HG03280 (cell line): Measurements from ENCODE around the gene OPTC.

ENCODE experiments used
- ATAC-seq: cut with Tn5 transposase; IDR thresholded peaks from one replicate; pipeline ENCODE4 v1.9.1; 2021; ENCODE audit warnings: mild to moderate bottlenecking, moderate library complexity; ENCODE audit not compliant: unreplicated experiment

The OPTC gene

DNA sequence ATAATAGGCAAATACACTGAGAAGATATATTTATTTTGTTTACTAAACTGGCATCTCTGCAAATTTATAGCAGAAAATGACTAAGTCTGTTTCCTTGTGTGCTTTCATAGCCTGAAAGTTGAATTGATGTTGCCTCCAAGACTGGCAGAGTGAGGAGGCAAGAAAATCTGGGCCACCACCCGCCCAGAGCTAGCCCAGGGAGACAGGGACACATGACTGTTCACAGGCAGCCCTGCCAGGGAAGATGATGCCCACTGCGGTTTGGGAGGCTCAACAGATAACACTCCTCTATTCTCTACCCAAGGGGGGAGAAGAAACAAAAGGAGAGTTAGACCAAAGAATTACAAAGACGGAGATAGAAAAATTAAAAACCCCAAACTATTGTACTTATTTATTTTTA lies 37.1 kb downstream of the OPTC start:
- ATAC-seq = no peak

DNA sequence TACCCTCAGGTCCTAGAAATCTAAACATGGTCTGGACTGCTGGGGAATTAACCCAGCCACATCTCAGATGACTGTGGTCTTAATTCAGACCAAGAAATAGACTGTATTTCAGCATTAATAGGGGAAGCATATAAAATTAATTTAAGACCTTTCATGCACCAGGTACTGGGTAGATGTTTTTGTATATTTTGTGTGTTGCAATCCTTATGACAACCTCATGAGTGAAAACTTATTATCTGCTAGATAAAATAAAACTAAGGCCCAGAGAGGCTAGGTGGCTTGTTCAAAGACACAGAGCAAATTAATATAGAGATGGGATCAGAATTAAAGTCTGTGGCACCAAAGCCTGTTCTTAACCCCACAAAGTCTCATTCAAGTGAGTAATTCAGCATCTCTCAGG lies 40.1 kb downstream of the OPTC start:
- no peak for ATAC-seq

DNA sequence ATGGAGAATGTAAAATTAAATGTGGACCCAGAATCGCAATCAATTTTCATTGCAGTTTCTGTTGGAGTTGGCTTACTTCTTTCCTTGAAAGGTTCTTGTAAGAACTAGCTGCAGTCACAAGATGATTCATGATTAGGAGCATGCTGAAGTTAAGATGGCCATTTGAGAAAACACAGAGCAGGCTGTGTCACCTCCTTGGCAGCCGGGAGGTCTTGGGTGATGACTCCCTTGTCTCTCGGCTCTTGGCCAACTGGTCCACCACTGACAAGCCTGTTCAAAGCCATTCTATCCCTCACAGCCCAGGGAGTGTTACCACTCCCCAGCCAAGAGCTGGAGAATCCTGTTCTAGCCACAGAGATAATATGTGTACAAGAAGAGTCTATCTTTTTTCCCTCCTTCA lies 40.6 kb downstream of the OPTC start:
- no peak for ATAC-seq

DNA sequence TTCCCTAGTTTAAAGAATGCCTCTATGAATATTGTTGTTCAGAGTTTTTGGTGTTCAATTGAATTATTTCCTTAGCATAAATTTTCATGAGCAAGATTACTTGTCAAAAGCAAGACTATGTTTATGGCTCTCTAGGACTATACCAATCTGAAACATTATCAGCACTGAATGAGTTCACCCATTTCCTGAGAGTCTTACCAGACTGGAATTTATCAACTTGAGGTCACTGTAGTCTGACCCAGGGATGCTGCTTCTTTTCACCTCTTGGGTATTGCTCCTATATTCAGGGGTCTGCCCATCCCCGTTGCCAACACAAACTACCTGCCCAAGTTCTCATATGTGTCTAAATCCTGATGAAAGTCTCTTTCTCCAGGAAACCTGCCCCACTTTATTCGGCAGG lies 42.6 kb downstream of the OPTC start:
- ATAC-seq = no peak

DNA sequence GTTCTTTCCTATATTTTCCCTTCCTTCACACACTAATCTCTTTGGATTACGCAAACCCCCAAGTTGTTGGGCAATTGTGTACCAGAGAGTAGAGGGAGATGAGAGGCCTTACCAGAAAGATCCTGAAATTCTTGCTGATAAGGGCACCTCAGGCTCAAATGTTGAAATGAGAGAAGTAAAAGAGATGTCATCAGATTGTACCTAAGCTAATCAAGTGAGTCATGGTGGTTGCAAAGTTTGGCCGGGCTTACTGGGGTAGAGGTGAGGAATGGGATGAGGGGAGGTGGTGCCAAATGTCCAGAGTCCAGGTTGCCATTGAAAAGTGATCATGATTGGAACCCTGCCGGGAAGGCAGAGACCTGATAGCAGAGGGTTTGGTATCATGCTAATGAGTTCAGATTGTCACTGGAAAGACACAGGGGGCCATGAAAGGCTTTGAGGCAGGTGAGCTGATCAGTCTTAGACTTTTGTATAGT lies 43.1 kb downstream of the OPTC start:
- ATAC-seq = no peak

DNA sequence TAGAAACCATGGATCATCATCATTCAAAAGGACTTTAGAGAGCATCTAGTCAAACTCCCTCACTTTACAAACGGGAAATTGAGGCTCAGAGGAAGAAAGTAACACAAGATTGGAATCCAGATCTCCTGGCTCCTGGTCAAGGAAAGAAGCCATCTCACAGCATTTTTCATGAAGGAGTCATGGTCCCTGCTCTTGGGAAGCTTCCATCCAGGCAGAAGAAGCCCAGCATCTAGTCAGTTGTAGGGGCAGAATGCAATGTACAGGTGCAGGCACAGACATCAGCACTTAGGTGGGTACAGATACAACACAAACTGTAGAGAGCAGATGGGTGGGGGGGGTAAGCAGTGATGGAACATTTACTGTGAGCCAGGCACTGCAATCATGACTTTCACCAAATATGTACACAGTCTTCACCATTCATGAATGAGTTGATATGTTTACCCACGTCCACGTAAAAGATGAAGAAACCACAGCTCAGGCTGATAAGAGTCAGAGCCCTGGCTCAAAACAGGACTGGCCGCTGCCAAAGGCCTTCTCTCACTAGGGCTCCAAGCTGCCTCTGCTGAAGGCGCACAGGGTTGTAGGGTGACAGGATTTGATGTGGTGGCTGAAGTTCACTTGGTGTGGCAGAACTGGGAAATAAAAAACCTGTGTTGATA lies 44.0 kb downstream of the OPTC start:
- ATAC-seq = no peak

DNA sequence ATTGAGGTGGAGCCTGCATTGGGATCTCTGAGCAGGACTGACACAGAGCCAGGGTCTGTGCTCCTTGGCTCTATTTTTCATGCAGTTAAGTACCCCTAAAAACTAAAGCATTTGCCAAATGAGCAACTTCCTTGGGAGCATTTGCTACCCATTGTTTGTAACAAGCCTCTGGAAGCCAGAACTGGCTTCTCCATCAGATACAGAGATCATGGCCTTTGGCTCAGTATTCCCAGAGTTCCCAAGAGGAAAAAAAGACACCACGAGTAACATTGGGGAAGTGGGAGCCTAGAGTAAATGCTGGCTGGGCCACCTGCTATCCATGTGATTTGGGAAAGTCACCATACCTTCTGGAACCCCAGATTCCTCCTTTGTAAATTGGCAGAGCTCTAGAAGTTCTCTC lies 44.8 kb downstream of the OPTC start:
- ATAC-seq = no peak

DNA sequence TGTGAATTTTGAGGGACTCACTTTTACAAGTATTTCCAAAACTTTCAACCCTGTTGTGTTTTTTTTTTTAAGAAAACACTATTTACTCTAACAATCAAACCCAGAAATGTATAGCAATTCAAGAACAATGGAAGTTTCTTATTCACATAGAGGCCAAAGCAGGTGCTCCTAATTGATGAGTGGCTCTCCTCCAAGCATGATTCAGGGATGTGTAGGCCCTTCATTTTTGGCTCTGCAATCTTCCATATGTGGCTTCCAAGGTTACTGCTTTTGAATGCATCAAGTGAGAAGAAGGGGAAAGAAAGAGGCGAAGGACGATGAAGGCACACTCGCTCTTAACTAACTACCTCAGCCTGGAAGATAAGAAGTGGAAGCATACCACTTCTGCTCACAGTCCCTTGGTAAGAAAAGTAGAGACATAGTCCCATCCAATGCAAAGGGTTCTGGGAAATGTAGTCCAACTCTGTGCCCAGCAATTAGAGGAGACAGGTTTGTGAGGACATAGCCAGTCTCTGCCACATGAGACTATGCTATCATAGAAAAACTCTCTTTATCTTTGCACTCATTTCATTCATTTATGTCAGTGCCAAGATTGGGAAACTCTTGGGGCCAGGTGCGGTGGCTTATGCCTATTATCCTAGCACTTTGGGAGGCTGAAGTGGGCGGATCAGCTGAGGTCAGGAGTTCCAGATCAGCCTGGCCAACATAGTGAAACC lies 46.0 kb downstream of the OPTC start:
- no peak for ATAC-seq

DNA sequence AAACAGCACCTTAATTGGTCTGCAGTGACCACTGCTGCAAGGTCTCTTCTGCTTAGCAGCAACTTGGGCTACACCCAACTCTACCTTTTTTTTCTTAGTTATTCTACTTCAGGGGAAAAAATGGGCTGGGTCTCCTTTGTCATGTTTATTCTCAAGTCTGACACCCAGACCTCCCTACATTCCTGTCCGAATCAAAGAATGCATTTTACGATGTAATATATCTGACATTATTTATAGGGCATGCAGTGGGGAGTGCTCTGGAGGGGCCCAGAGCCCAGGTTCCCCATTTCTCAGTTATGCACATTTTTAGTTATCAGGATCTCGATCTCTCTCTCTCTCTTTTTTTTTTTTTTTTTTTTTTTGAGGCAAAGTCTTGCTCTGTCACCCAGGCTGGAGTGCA lies 50.5 kb downstream of the OPTC start:
- ATAC-seq = no peak

DNA sequence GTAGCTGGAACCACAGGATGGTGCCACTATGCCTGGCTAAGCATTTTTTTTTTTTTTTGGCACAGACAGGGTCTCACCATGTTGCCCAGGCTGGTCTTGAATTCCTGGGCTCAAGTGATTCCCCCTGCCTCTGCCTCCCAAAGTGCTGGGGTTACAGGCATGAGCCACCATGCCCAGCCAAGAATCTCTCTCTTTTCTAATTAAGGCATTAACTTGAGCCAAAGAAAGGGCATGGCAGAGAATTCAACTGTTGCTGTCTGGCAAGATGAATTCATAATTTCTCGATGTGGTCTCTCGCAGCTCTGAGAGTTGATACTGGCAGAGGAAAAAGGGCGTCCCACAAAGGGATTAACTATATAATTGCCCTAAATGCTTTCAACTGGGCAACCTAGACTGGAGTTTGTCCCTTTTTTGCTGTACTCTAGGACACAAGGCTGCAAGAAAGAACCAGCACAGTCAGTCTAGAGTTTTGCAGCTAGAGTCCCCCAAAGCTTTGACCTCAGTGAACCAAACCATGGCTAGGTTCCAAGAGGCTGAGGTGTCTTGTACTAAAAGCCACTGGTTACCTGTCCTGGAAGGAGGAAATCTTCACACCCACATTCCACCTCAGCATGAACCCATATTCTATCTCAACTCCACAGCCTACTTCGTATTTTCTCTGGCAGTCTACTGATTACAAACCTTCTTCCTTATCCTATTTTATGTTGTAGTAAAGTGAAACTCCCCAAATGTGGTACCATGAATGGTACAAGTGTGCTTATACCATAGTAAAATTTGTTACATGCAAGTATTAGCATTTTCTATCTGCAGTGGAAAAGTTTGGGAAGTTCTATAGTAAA lies 51.2 kb downstream of the OPTC start:
- ATAC-seq = no peak

DNA sequence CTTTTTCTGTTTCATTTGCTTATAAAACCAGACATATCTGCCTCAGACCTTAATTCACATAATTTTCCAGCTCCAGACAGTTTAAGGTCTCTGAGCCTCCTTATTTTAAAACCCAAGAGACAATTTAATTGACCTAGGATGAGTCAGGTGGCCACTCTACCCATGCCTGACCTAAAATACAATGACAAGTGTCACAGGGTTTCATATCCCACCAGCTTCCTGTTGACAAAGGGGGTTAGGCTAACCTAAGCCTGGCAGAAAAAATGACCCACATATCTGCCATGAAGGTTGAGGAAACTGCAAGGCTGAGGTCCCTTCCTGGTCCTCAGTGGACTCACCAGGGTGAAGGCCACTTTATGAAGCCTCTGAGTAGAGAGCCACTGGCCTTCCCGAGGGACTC lies 52.3 kb downstream of the OPTC start:
- no peak for ATAC-seq

DNA sequence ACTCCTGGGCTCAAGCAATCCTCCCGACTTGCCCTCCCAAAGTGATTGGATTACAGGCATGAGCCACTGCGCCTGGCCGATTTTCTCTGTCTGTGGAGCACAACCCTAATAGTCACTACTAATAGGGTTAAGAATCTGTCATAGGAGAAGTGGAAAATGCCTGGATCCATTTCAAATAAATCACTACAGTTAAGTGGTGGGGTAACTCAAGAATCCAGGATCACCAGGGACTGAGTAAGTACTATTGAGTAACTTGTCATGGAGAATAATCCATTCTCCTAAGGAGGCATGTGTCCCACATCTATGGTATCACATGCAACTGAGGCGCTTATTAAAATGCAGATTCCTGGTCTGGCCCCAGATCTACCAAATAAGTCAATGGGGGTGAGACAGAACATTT lies 53.2 kb downstream of the OPTC start:
- no peak for ATAC-seq

DNA sequence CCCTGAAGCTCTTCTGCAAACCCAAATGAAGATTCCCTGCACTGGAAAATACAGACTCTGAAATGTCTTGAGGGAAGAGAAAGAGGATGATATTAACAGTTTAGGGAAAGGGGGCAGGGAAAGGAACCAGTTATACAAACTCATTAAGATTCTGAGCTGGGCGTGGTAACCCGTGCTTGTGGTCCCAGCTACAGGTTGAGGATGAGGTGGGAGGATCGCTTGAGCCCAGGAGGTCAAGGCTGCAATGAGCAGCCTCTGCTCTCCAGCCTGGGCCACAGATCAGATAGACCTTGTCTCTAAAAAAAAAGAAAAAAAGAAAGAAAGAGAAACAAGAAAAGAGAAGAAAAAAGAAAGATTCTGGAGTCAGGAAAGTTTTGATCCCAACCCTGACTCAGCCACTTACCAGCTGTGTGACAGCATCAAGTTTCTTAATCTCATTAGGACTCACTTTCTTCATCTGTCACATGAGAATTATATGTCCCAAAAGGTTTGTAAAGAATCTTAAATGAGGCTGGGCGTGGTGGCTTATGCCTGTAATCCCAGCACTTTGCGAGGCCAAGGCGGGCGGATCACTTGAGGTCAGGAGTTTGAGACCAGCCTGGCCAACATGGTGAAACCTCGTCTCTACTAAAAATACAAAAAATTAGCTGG lies 53.9 kb downstream of the OPTC start:
- ATAC-seq = no peak

DNA sequence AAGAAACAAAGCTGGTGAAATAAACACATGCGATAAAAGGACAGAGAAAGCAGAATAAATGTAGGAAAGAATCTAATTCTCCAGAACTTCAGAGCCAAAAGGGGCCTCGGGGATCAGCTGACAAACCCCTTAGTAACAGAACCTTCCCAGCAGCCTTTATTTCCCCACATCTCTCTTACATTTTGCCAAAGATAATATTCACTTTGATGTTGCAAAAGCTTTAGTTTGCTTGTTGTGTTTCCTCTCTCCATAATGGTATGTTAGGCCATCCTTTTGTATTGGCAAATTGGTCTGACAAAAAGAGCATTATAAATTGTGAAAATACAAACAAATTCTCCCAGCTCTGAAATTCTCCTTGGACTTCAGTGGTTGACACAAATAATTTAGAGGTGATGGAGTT lies 54.9 kb downstream of the OPTC start:
- ATAC-seq = no peak

DNA sequence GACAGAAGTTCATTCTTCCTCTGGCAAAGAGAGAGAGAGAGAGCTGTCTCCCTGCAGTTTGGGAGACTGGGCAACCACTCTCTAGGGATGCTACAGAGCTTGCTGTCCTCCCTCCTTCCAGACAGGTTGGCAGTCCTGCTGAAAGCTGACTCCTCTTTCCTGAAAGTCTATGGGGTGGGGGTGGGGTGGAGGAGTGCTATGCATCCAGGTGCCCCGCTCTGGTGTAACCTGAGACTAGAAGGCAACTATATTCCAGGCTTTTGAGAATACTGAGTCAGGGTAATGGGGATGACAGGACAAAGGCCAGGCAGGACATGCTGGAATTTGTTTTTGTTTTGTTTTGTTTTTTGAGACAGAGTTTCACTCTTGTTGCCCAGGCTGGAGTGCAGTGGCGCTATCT lies 55.4 kb downstream of the OPTC start:
- no peak for ATAC-seq

DNA sequence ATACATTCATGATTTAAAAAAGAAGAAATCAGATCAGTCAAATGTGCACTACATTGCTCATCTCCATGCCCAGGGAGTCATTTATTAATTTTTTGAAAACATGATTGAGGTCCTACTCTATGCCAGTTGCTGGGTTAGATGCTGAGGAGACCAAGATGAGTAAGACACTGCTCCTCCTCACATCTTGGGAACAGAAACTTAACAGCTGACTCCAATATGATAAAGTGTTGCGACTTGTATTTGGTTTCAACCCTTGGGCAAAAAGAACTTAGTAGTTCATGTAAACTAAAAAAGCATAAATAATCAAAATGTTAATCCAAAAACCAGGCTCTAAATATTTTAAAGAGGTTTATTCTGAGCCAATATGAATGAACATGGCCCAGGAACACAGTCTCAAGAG lies 56.9 kb downstream of the OPTC start:
- ATAC-seq = no peak

DNA sequence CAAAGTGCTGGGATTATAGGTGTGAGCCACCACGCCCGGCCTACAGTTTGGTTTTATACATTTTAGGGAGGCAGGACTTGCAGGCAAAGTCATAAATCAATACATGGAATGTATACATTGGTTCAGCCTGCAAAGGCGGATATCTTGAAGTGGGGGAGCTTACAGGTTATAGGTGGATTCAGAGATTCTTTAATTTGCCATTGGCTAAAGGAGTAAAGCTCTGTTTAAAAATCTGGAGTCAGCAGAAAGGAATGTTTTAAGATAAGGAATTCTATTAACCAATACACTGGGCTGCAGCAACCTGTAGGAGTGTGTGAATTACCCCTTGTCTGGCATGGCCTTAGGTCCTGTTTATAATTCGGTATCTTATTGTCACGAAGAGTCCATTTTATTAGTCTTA lies 57.6 kb downstream of the OPTC start:
- ATAC-seq = no peak

DNA sequence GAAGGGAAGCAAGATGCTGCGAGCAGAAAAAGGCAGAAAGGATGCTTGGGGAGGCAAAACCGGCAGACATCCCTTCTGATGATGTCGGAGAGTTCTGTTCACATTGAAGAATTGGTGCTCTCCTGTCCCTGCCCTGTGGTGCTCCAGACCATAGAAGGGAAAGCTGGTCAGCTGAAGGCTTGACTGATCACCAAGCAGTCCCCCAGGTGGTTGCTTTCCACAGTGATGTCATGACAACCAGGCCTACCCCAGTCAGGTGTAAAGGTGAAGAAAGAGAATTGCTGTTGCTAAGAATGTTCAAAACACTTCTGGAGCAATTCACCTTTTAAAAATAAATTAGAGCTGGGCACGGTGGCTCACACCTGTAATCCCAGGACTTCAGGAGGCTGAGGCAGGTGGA lies 59.5 kb downstream of the OPTC start:
- no peak for ATAC-seq

DNA sequence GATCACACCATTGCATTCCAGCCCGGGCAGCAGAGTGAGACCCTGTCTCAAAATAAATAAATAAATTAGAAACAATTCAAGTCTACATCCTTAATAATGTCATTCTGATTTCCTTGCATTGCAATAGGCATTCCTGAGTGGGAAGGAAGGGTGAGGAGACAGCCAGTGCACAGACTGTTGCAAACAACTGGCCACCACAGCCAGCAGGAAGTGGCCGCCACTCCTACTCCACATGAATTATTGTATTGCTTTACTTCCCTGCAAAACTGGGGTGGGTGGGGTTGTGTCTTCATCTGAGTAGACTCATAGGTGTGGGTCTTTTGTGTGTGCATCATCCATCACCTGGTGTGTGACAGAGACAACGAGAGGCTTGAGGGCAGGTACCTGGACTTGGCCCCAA lies 60.1 kb downstream of the OPTC start:
- no peak for ATAC-seq

DNA sequence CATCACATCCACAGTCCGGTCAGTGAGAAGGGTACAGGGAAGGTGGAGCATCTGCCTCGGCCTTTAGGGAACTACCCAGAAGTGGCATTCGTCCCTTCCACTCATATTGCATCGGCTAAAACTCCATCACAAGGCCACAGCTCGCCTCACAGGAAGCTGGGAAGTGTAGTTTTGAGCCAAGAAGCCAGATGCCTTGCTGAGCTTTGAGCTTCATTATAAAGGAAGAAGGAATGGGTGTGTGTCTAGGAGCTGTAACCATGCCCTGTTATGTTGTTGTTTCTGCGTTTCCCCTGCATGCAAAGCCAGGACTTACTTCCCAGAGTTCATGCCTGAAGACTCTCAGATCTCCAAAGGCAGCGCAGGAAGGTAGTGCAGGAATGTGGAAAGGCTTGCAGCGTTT lies 61.1 kb downstream of the OPTC start:
- no peak for ATAC-seq

DNA sequence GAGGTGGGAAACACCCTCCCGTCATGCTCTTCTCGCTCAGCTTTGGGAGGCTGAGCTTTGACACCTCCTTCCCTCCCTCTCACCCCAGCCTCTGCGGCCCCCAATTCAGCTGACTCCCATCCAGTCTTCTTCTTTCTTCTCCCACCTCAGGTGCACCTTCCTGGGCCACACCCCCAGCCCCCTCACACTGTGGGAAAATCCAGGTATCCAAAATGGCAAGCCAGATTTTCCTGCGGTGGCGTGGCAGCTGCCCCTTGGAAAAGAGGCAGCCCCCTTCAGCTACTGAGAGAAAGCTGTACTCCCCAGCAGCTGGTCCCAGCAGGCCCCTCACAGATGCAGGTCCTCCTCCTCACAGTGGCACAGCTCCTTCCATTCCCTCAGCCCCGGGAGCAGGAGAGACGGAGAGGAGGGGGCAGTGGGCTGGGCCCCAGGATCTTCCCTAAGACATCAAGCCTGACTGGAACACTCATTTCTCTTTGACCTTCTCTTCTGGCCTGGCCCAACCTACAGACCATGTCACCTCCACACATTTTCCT lies 61.6 kb downstream of the OPTC start:
- no peak for ATAC-seq
